ENCODE results near the gene PPP1R1A. TPM values are rescaled to one million over a fixed set of nuclear protein-coding genes. Genes with fewer than 3 reads are reported as not detected.

PPP1R1A gene
- total and polyA plus RNA-seq, 2 experiments from 2014 or later = 7.6 to 26.9 TPM

DNA sequence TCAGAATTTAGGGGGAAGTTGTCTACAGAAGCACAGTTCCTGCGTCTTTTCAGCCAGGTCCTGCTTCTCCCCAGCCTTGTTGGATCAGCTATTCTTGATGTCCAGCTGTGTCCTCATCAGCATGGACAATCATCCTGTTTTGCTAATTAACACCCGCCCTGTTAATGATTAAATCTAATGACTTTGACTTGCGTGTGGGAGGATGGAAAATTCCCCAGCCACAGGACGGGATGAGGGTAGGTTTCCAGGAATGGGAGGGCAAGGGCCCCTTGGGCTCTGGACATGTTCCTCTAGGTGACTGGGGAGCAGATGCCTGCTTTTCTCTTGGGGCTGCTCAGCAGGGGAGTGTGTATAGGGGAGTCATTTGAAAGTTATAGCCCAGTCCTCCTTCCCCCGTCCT, 5.3 kb upstream of the PPP1R1A start:
- peaks cover 20% of the 10 kb centered on the region for H3K4me1 ChIP-seq (ENCODE audit: insufficient read depth)
- H3K79me2 ChIP-seq (replicated peaks; ENCODE audit: insufficient read depth) = no peaks in the 10 kb centered on the region
- H3K36me3 ChIP-seq (ENCODE audit: insufficient read depth) = no peaks in the 10 kb centered on the region
- no peak overlapping the region for H3K4me3 ChIP-seq
- no peaks in the 10 kb centered on the region for H3K9me3 Mint-ChIP-seq
- H4K20me1 ChIP-seq (replicated peaks; ENCODE audit: insufficient read depth) = no peaks in the 10 kb centered on the region
- H3F3A ChIP-seq (replicated peaks; ENCODE audit: low read depth) = no peaks in the 10 kb centered on the region
- no peaks in the 10 kb centered on the region for H3K36me3 Mint-ChIP-seq (ENCODE audit: low read depth)
- DNase-seq (ENCODE audit: low spot score) (no peak), ATAC-seq (no peak)
- no peak for TF ChIP-seq EZH2 (IDR thresholded peaks at IDR 0.05; ENCODE audit: low read depth, unreplicated experiment)
- no peak for TF ChIP-seq NANOG (IDR thresholded peaks at IDR 0.05; ENCODE audit: borderline replicate concordance)
- TF ChIP-seq, protein P1, sequence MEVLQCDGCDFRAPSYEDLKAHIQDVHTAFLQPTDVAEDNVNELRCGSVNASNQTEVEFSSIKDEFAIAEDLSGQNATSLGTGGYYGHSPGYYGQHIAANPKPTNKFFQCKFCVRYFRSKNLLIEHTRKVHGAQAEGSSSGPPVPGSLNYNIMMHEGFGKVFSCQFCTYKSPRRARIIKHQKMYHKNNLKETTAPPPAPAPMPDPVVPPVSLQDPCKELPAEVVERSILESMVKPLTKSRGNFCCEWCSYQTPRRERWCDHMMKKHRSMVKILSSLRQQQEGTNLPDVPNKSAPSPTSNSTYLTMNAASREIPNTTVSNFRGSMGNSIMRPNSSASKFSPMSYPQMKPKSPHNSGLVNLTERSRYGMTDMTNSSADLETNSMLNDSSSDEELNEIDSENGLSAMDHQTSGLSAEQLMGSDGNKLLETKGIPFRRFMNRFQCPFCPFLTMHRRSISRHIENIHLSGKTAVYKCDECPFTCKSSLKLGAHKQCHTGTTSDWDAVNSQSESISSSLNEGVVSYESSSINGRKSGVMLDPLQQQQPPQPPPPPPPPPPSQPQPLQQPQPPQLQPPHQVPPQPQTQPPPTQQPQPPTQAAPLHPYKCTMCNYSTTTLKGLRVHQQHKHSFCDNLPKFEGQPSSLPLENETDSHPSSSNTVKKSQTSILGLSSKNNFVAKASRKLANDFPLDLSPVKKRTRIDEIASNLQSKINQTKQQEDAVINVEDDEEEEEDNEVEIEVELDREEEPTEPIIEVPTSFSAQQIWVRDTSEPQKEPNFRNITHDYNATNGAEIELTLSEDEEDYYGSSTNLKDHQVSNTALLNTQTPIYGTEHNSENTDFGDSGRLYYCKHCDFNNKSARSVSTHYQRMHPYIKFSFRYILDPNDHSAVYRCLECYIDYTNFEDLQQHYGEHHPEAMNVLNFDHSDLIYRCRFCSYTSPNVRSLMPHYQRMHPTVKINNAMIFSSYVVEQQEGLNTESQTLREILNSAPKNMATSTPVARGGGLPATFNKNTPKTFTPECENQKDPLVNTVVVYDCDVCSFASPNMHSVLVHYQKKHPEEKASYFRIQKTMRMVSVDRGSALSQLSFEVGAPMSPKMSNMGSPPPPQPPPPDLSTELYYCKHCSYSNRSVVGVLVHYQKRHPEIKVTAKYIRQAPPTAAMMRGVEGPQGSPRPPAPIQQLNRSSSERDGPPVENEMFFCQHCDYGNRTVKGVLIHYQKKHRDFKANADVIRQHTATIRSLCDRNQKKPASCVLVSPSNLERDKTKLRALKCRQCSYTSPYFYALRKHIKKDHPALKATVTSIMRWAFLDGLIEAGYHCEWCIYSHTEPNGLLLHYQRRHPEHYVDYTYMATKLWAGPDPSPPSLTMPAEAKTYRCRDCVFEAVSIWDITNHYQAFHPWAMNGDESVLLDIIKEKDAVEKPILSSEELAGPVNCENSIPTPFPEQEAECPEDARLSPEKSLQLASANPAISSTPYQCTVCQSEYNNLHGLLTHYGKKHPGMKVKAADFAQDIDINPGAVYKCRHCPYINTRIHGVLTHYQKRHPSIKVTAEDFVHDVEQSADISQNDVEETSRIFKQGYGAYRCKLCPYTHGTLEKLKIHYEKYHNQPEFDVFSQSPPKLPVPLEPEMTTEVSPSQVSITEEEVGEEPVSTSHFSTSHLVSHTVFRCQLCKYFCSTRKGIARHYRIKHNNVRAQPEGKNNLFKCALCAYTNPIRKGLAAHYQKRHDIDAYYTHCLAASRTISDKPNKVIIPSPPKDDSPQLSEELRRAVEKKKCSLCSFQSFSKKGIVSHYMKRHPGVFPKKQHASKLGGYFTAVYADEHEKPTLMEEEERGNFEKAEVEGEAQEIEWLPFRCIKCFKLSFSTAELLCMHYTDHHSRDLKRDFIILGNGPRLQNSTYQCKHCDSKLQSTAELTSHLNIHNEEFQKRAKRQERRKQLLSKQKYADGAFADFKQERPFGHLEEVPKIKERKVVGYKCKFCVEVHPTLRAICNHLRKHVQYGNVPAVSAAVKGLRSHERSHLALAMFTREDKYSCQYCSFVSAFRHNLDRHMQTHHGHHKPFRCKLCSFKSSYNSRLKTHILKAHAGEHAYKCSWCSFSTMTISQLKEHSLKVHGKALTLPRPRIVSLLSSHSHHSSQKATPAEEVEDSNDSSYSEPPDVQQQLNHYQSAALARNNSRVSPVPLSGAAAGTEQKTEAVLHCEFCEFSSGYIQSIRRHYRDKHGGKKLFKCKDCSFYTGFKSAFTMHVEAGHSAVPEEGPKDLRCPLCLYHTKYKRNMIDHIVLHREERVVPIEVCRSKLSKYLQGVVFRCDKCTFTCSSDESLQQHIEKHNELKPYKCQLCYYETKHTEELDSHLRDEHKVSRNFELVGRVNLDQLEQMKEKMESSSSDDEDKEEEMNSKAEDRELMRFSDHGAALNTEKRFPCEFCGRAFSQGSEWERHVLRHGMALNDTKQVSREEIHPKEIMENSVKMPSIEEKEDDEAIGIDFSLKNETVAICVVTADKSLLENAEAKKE (CRISPR knock-in tag; IDR thresholded peaks at IDR 0.05) = no peak
- TF ChIP-seq STAT1 (IDR thresholded peaks at IDR 0.05; ENCODE audit: unreplicated experiment) = no peak
- no peak for TF ChIP-seq CREB1 (CRISPR knock-in tag; IDR thresholded peaks at IDR 0.05; ENCODE audit: low read depth)
- no peaks in the 10 kb centered on the region for H3K9me2 ChIP-seq (ENCODE audit: insufficient read depth)
- H3K4me1 Mint-ChIP-seq = peaks cover 32% of the 10 kb centered on the region
- H3K27me3 ChIP-seq (ENCODE audit: insufficient read depth) = peaks cover 58% of the 10 kb centered on the region
- no peak overlapping the region for H3K4me2 ChIP-seq
- H3K27me3 Mint-ChIP-seq (ENCODE audit: insufficient read depth, low read depth, poor library complexity) = peaks cover 44% of the 10 kb centered on the region
- H3K4me3 Mint-ChIP-seq = no peak overlapping the region
- no peak overlapping the region for H3K27ac ChIP-seq (ENCODE audit: low read depth)
- H2AFZ ChIP-seq = no peak overlapping the region
- no peak overlapping the region for H3K27ac Mint-ChIP-seq

DNA sequence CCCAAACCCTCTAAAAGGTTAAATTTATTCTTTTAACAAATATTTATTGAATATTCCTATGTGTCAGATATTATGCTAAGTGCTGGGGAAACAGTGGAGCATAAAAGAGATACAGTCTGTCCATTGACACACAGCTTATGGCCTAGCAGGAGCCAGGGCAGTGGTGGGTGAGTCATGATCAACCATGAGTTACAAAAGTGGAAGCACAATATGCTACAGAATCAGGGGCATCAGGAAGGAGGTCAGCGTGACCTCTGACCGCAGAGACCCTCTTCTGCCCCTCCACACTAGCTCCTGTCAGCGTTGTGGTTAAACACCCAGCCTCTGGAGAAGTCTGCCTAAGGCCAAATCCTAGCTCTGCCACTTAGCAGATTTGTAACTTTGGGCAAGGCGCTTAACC, 4.7 kb upstream of the PPP1R1A start:
- Mint-ChIP-seq H3K4me3 (no peak overlapping the region), H3K4me1 (peaks cover 33% of the 10 kb centered on the region), H3K36me3 (ENCODE audit: low read depth) (no peaks in the 10 kb centered on the region), H3K9me3 (no peaks in the 10 kb centered on the region), H3K27ac (no peak overlapping the region), H3K27me3 (ENCODE audit: insufficient read depth, low read depth, poor library complexity) (peaks cover 44% of the 10 kb centered on the region)
- no peak for ATAC-seq
- peaks cover 62% of the 10 kb centered on the region for H3K27me3 ChIP-seq (ENCODE audit: insufficient read depth)
- no peaks in the 10 kb centered on the region for H3K36me3 ChIP-seq (ENCODE audit: insufficient read depth)
- H3K4me3 ChIP-seq = no peak overlapping the region
- no peak for DNase-seq (ENCODE audit: low spot score)
- peaks cover 20% of the 10 kb centered on the region for H3K4me1 ChIP-seq (ENCODE audit: insufficient read depth)
- no peak overlapping the region for H3K27ac ChIP-seq (ENCODE audit: low read depth)
- H3K9me2 ChIP-seq (ENCODE audit: insufficient read depth) = no peaks in the 10 kb centered on the region
- no peak overlapping the region for H2AFZ ChIP-seq
- H4K20me1 ChIP-seq (replicated peaks; ENCODE audit: insufficient read depth) = no peaks in the 10 kb centered on the region
- no peak overlapping the region for H3K4me2 ChIP-seq
- H3K79me2 ChIP-seq (replicated peaks; ENCODE audit: insufficient read depth) = no peaks in the 10 kb centered on the region
- H3F3A ChIP-seq (replicated peaks; ENCODE audit: low read depth) = no peaks in the 10 kb centered on the region
- TF ChIP-seq, protein P2, sequence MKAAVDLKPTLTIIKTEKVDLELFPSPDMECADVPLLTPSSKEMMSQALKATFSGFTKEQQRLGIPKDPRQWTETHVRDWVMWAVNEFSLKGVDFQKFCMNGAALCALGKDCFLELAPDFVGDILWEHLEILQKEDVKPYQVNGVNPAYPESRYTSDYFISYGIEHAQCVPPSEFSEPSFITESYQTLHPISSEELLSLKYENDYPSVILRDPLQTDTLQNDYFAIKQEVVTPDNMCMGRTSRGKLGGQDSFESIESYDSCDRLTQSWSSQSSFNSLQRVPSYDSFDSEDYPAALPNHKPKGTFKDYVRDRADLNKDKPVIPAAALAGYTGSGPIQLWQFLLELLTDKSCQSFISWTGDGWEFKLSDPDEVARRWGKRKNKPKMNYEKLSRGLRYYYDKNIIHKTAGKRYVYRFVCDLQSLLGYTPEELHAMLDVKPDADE (IDR thresholded peaks at IDR 0.05) = no peak
- TF ChIP-seq, protein P3, sequence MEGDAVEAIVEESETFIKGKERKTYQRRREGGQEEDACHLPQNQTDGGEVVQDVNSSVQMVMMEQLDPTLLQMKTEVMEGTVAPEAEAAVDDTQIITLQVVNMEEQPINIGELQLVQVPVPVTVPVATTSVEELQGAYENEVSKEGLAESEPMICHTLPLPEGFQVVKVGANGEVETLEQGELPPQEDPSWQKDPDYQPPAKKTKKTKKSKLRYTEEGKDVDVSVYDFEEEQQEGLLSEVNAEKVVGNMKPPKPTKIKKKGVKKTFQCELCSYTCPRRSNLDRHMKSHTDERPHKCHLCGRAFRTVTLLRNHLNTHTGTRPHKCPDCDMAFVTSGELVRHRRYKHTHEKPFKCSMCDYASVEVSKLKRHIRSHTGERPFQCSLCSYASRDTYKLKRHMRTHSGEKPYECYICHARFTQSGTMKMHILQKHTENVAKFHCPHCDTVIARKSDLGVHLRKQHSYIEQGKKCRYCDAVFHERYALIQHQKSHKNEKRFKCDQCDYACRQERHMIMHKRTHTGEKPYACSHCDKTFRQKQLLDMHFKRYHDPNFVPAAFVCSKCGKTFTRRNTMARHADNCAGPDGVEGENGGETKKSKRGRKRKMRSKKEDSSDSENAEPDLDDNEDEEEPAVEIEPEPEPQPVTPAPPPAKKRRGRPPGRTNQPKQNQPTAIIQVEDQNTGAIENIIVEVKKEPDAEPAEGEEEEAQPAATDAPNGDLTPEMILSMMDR (conservative IDR thresholded peaks at IDR 0.05; ENCODE audit: low read depth in 2 of 2) = no peak
- no peak for TF ChIP-seq STAT1 (IDR thresholded peaks at IDR 0.05; ENCODE audit: unreplicated experiment)
- TF ChIP-seq CREB1 (CRISPR knock-in tag; IDR thresholded peaks at IDR 0.05; ENCODE audit: low read depth) = no peak
- no peak for TF ChIP-seq JUNB (IDR thresholded peaks at IDR 0.05; ENCODE audit: unreplicated experiment)
- no peak for TF ChIP-seq NANOG (IDR thresholded peaks at IDR 0.05; ENCODE audit: borderline replicate concordance)
- TF ChIP-seq EZH2 (IDR thresholded peaks at IDR 0.05; ENCODE audit: low read depth, unreplicated experiment) = no peak
- TF ChIP-seq EZH2phosphoT487 (IDR thresholded peaks at IDR 0.05; ENCODE audit: unreplicated experiment) = no peak
- no peak for TF ChIP-seq ZNF114 (CRISPR knock-in tag; IDR thresholded peaks at IDR 0.05)
- TF ChIP-seq ZNF331 (CRISPR knock-in tag; IDR thresholded peaks at IDR 0.05; ENCODE audit: low read depth) = no peak
- TF ChIP-seq POLR2AphosphoS5 (IDR thresholded peaks at IDR 0.05; ENCODE audit: low read depth) = no peak
